Nephron (organoid): ENCODE results near the gene CLRN1.

Experiments used
- H3K27ac Mint-ChIP-seq, 3 experiments: 2 replicates each; pipeline ENCODE4 v1.8.0; 2020; ENCODE audit warnings: mixed read lengths in 3 of 3, mild to moderate bottlenecking in 2 of 3, moderate library complexity in 1 of 3
- H3K27me3 Mint-ChIP-seq: 2 replicates; pipeline ENCODE4 v1.8.0; 2021; ENCODE audit warnings: low read depth, mild to moderate bottlenecking, moderate library complexity, mixed read lengths
- H3K36me3 Mint-ChIP-seq: 2 replicates; pipeline ENCODE4 v1.8.0; 2020; ENCODE audit warnings: low read depth, mixed read lengths
- H3K4me1 Mint-ChIP-seq: 2 replicates; pipeline ENCODE4 v1.8.0; 2020; ENCODE audit warnings: mixed read lengths
- H3K4me3 Mint-ChIP-seq, 3 experiments: 2 replicates each; pipeline ENCODE4 v1.8.0; 2020; ENCODE audit warnings: mild to moderate bottlenecking in 3 of 3, mixed read lengths in 3 of 3, moderate library complexity in 2 of 3
- H3K9me3 Mint-ChIP-seq: 2 replicates; pipeline ENCODE4 v1.8.0; 2020; ENCODE audit warnings: mixed read lengths
- CTCF ChIP-seq, 3 experiments: fragments of 200-600 bp; sonication (generic); IDR thresholded peaks; one replicate each; pipeline ENCODE4 v1.5.0; 2021; ENCODE audit warnings: antibody characterized with exemption in 3 of 3; ENCODE audit not compliant: unreplicated experiment in 3 of 3

CLRN1 gene

GRCh38 chr3:150960708-150961684 is 11.5 kb downstream of the CLRN1 start:
- H3K27me3 Mint-ChIP-seq = peaks cover 14% of the 10 kb centered on the region
- H3K4me3 Mint-ChIP-seq = no peak overlapping the region
- peaks cover 2% of the 10 kb centered on the region for H3K9me3 Mint-ChIP-seq
- no peak for TF ChIP-seq CTCF (IDR thresholded peaks at IDR 0.05; ENCODE audit: unreplicated experiment in 3 of 3)
- peaks cover 17% of the 10 kb centered on the region for H3K4me1 Mint-ChIP-seq
- no peak overlapping the region for H3K27ac Mint-ChIP-seq
- no peaks in the 10 kb centered on the region for H3K36me3 Mint-ChIP-seq

GRCh38 chr3:150958683-150959082 is 13.8 kb downstream of the CLRN1 start:
- TF ChIP-seq CTCF (IDR thresholded peaks at IDR 0.05; ENCODE audit: unreplicated experiment in 3 of 3) = no peak
- Mint-ChIP-seq H3K4me3 (no peak overlapping the region), H3K9me3 (peaks cover 2% of the 10 kb centered on the region), H3K27me3 (peaks cover 17% of the 10 kb centered on the region), H3K4me1 (peaks cover 17% of the 10 kb centered on the region), H3K27ac (no peak overlapping the region), H3K36me3 (no peaks in the 10 kb centered on the region)

DNA sequence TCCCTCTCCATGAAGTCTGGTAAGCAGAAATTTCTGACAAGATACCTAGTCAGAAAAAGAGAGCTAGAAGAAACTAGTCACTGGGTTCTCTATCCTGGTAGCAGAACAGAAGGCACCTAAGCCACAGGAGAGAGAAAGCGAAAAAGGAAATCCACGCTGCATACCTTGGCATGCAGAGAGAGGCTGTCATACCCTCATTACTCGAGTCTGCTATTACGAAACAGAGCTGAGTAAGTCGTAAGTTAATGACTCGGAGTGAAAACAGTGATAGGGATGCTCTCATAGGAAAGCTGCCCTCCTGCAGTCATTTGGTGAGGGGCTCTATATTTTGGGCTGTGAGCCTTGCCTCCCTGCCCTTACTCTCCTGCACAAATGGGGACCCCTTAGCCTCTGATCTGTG is 16.2 kb downstream of the CLRN1 start:
- no peak overlapping the region for H3K4me3 Mint-ChIP-seq
- H3K36me3 Mint-ChIP-seq = no peaks in the 10 kb centered on the region
- H3K27ac Mint-ChIP-seq = no peak overlapping the region
- peaks cover 16% of the 10 kb centered on the region for H3K27me3 Mint-ChIP-seq
- TF ChIP-seq CTCF (IDR thresholded peaks at IDR 0.05; ENCODE audit: unreplicated experiment in 3 of 3) = no peak
- peaks cover 2% of the 10 kb centered on the region for H3K9me3 Mint-ChIP-seq
- peaks cover 12% of the 10 kb centered on the region for H3K4me1 Mint-ChIP-seq

DNA sequence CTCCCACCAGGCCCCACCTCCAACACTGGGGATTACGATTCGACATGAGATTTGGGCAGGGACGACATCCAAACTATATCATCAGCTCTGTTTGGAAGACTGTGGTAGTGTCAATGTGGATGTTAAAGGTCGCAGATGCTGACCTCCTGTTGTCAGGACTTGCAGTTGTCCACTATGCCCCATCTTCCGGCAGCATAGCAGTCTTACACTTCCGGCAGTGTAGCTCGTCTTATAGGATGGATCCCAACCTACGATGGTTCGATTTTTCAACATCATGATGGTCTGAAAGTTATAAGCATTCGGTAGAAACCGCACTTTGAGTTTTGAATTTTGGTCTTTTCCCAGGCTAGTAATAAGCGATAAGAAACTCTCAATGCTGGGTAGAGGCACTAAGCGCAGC is 20.6 kb downstream of the CLRN1 start:
- no peak for TF ChIP-seq CTCF (IDR thresholded peaks at IDR 0.05; ENCODE audit: unreplicated experiment in 3 of 3)

DNA sequence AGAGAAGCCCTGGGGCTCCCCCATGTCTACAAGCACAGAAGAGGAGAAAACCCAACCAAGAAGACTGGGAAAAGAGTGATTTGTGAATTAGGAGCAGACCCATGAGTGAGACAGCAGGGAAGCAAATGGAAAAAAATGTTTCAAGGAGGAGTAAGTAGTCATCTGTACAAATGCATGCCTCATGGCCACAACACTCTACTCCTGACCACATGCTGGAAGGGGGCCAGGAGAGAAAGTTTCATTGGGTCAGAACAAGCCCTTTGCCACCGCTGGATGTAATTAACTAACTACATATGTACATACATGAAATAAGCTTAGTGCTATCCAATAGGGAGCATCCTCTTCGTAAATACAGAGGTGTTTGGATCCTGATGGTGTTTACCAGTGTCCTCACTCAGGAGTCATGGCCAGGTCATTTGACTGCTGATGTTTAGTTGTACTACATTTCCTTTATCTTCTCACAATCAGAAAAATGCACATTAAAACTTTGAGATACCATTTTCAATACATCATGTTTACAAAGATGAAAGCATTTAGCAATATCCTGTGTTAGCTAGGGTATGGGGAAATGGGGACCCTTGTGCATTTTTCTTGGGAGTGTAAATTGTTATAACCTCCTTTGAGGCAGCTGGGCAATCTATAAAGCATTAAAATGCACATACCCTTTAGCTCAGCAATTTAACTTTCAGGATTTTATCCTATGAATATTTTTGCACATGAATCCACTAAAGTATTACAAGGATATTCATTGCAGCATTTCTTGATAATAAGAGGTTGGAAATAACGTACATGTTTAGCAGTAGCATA is 27.1 kb downstream of the CLRN1 start:
- H3K9me3 Mint-ChIP-seq = peaks cover 11% of the 10 kb centered on the region
- TF ChIP-seq CTCF (IDR thresholded peaks at IDR 0.05; ENCODE audit: unreplicated experiment in 3 of 3) = no peak
- H3K27ac Mint-ChIP-seq = no peak overlapping the region
- no peak overlapping the region for H3K4me3 Mint-ChIP-seq
- H3K36me3 Mint-ChIP-seq = no peaks in the 10 kb centered on the region
- H3K27me3 Mint-ChIP-seq = peaks cover 9% of the 10 kb centered on the region
- no peaks in the 10 kb centered on the region for H3K4me1 Mint-ChIP-seq

More for the DNA sequence above, 20.6 kb downstream of the CLRN1 start:
- no peaks in the 10 kb centered on the region for H3K36me3 Mint-ChIP-seq
- no peaks in the 10 kb centered on the region for H3K4me1 Mint-ChIP-seq
- H3K9me3 Mint-ChIP-seq = peaks cover 11% of the 10 kb centered on the region
- H3K27me3 Mint-ChIP-seq = peaks cover 16% of the 10 kb centered on the region
- H3K4me3 Mint-ChIP-seq = no peak overlapping the region
- no peak overlapping the region for H3K27ac Mint-ChIP-seq
